Fibroblast of skin of scalp (primary cell): ENCODE results near the gene CFAP221.

Experiments used
- DNase-seq: peaks from one replicate; pipeline ENCODE4 v3.0.0-alpha.2; 2013

Gene CFAP221

DNA sequence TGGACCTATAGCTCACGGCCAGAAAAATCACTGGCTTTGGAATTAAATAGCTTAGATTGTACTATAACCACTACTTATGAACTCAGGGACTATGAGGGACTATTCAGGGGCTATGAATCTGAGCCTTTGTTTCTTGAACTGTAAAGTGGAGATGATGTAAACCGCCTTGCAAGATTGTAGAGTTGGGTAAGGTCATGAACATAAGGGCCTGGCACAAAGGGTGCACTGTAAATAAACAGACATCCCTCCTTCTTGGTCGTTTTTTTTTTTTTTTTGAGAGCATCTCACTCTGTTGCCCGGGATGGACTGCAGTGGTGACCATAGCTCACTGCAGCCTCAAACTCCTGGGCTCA lies 137.6 kb downstream of the CFAP221 start:
- no peak for DNase-seq

DNA sequence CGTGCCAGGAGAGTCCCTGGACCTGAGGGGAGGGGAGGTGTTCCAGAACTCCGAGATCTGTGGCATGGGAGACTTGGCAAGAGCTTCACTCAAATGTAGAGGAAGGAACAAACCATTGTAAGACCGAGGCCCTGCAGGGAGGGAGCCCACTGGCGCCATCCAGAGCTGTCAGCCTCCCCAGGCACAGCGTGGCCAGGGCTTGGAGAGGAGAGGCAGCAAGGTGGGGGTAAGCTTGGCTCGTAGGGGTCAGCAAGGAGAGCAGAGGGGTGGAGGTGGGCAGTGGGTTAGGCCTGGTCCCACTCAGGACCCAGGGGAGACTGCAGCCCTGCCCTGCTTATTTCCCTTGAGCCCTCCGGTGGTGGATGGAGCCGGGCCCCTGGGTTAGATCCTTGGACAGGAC lies 138.3 kb downstream of the CFAP221 start:
- no peak for DNase-seq

DNA sequence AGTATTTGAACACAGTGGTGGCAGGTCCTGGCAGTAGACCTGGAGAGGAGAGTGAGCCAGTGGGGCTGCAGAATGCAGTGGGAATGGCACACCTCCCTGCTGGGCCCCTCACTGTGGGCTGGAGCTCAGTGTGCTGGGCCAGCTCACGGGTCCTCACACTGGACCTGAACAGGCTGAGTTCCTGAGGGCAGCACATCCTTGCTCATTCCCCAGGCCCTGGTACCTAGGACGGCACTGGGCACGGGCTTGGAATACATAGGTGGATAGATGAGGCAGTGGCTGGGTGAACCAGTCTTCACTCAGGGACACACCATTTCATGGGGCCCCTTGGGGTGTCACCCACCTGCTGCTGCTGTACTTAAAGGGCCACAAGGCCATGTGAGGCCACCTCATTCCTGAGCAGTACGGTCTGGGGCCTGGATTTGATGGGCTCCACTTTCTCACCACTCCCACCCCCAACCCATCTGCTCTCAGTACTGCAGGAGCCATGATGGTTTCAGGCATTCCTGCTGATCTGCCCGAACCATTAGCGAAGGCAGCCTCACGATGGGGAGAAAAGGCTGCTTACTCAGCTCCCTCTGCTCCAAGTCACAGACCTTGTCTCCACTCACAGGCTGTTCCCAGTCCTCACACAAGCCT lies 138.9 kb downstream of the CFAP221 start:
- no peak for DNase-seq

DNA sequence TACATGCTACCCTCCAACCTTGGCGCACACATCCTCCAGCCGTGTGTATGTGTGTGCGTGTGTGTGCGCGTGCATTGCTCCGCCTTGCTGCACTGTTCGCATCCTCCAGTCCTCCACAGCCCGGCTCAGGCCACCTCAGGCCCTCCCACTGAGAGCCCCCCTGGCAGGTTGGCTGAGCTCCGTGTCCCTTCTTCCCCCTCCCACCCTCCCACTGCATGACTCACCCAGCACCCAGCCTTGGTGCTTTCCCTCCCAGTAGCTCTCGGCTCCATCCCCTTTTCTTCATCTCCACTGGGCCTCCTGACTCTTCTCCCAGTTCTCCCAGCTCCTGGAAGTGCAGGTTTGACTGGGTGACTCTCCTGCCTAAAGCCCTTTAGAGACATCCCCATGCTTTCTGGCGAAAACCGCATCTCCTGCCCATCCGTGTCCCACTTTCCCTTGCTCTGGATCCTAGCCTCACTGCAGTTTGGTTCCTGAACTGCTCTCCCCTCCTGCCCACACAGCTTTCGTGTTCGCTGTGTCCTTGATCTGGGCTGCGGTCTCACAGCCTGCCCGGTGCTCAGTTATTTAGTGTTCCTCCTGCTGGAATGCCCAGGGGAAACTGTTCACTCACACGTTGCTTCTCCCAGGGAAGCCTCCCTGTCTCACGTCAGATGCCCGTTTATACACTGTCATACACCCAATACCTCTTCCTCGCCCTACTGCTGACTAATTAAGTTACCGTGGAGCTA lies 139.6 kb downstream of the CFAP221 start:
- DNase-seq = peak; percentile 15

DNA sequence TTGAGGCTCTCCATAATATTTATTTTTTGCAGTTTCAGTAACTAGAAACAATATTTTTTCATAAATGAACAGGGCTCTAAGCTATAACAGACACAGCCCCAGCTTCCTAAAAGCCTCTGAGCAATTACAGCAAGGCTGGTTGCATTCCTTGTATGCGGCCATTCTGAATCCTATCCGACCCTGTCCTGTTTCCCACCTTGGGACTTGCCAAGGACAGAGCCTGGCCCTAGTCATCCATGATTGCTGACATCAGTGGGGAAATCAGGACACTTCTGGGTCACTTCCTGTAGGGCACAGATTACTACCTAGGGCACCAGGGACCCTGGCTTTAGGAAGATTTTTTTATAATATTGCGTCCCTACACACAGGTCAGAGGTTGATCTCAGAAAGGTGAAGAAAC lies 140.3 kb downstream of the CFAP221 start:
- no peak for DNase-seq

DNA sequence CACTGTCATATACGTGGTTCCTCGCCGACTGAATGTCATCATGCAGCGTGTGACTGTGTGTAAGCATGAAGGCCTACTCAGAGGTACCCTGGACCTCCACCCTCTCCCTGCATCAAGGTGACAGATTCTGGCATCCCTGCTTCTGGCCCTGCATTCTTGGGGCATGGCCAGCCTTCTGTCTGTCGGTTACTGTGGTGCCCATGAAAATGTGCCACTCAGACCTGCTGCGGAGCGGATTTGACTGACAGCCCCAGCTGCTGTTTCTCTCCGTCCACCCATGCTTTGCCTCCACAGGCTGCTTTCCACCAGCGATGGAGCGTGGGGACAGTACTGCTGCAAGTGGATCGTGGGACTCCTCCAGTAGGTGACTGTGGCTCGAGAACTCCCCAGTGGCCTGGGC lies 144.4 kb downstream of the CFAP221 start:
- no peak for DNase-seq

DNA sequence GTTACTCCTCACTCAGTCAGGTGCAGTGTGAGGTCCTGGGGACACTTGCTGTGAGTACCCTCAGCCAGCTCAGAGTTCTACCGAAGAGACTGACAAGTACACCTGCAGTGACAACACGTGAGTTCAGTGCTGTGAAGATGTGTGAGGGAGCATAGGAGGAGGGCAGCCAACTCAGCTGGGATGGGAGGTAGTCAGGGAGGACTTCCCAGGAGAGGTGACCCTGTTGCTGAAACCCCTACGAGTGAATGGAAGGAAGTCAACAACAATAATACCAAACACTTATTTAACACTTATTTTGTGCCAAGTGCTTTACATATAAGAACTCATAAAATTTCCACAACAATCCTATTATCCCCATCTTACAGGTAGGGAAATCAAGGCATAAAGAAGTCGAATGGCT lies 145.0 kb downstream of the CFAP221 start:
- DNase-seq = no peak

DNA sequence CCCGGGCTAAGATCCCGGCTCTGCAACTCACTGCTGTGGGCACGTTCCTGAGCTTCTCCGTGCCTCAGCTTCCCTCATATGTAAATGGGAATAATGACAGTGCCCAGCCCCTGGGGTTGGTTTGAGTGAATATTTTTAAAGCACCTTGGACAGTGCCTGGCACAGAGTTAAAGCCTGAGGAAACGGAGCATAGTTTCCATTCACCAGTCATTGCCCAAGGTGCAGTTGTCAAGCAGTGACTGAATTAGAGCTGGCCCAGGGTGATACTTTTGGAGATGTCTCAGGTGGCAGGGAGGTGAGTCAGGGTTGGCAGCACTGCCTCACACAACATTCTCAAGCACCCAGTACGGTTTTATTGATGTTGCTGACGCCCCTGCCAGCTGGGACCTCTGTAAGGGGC lies 146.9 kb downstream of the CFAP221 start:
- DNase-seq = no peak

DNA sequence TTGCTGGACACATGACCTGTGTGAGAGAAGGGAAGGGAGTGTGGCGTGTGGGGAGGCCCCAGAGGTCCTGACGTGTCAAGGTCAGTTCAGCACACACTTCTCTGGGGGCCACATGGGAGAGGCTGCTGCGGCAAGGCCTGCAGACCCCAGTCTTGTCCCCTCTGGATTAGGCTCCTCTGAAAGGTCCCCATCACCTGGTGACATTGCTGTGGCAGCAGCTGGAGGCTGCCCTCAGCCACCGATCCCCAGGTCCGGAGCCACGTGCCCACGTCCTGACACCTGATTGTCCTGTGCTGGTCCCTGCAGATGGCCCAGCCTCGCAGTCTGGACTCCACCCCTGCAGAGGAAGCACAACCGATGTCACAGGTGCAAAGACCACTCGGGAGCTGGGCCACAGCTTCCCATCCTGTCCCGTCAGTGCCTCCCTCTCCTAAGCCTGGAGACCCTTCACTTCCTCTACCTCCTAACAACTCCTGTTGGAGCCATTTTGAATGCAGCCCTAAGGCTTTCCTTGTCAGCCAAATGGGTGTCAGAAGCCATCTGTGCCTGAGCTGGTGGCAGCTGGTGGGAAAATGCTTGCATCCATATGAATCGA lies 147.5 kb downstream of the CFAP221 start:
- no peak for DNase-seq

DNA sequence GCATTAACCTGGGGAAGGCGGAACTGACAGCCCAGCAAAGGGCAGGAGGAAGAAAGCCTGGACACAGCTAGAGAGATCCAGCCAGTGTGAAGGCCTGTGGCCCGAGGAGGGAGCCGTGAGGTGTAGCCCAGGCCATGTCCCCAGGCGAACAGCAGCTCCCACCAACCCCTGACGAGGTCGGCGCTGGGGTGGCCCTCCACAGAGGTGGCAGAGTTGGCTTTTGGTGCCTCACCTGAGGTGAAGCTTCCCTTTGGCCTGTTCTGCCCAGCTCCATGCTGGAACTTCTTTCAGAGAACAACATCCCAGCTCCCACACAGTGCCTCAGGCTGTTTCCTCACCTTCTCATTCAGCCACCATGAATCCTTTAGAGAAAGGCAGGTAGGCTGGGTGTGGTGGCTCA lies 148.1 kb downstream of the CFAP221 start:
- no peak for DNase-seq

DNA sequence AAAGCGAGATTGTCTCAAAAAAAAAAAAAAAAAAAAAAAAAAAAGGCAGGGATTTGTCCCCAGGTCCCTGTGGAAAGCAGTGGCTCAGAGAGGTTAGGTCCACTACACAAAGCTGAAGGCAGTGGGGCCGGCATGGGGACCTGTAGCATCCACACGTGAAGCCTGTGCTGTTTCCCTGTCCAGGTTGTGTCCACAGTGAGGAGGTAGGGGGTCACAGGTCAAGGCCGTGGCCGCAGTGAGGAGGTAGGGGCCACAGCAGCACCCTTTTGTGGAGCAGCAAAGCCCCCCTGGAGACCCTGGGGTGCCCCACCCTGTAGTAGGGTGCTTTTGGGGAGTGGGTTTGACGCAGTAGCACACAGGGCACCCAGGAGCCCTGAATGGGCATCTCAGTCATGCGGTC lies 148.7 kb downstream of the CFAP221 start:
- DNase-seq = no peak

DNA sequence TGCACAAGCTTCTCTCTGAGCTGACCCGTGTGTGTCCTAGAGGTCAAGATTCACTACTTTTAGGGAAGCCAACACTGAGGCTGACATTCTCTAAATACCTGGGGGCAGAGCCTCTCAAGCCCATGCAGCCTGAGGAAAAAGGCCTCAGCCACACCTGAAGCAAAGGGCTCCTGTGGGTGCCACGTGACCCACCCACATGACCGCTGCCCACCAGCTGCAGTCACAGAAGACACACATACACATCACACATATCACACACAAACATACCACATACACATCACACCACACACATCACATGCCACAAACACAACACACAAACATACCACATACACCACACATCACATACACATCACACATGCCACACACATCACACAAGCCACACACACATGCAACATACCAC lies 149.3 kb downstream of the CFAP221 start:
- DNase-seq = no peak

DNA sequence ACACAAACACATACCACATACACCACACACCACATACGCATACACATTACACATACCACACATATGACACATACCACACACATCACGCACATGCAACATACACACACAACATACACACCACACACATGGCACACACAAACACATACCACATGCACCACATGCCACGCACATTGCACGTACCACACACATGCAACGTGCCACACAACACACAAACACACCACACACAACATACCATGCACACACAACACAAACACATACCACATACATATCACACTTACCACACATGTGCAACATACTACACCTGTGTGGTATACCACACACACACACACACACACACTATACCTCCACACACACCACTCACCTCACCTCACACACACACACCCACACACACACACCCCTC lies 149.7 kb downstream of the CFAP221 start:
- no peak for DNase-seq

DNA sequence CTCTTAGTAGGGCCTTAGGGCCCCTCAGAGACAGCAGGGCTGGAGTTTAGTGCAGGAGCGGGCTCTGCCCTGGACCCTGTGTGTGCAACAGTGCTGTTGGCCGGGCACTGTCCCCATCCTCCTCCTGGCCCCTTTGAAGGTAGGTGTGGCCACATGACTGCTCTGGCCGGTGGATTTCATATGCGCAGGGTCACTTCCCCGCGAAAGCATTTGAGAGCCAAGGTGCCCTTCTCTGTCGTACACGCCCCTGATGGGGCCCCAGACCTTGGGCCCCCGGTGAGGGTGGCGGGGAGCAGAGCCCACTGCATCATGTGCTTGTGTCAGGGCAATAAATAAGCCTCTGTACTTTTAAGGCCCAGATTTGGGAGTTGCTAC lies 150.2 kb downstream of the CFAP221 start:
- DNase-seq = no peak

DNA sequence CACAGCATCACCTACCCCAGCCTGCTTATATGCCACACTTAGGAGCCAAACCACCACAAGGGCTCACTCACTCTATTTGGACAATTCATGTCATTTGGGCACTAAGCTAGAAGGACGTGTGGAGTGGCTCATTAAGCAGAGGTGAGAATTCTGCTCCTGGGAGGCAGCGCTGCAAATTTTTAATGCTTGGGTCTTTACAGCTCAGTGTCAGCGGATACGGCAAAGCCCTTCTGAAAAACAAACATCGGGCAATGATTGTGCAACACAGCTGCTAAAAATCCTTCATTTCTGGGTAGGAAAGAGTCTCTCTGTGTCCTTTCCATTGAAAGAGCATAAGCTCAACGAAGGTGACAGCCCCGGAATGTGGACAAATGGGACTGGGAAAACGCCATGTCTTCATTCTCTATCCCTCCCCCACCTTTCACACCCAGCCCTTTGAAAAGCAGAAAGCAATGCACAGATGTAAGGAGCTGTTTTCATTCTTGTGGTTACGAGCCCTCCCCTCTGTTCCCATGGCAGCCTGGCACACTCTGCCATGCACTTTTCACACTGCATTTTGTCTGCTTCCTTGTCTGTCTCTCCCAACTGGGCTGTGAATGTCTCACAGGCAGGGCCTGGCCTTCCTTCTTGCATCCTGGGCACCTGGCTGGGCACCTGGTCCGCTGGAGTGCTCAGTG lies 150.7 kb downstream of the CFAP221 start:
- peak; percentile 72 for DNase-seq

DNA sequence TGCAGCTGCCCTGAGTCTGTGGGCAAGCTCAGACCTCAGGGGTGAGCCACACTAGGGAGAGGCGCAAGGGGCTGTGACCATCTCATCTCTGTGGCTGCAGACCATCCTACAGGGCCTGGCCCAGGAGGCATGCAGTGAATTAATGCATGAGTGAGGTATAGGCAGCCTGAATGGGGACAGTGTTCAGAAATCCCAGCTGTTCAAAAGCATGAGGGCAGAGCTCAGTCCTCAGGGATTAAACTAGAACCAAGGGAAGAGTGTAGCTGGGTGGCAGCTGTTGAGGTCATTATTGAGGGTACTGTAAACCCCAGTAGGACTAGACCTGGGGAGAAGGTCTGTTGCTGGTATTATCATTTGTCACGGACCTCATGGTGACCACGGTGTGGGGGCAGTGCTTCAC lies 151.8 kb downstream of the CFAP221 start:
- no peak for DNase-seq

DNA sequence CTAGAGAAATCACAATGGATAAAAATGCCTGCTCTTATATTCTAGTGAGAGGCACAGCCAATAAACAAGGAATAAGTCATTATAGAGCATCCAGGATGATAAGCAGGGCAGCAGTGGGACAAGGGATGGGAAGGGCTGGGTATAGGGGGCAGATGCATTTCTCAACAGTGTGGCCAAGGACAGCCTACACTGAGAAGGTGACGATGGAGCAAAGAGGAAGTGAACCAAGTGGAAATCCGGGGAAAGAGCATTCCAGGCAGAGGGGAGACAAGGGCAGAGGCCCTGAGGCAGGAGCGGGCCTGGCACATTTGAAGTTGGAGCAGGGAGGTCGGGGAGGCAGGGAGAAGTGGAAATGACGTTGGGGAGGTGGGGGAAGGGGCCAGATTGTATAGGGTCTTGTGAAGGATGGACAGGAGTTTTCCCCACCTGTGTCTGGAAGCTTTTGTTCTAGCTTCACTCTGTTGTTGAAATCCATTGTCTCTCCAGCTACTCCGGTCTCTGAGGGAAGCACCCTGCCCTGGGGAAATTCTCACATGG lies 152.3 kb downstream of the CFAP221 start:
- no peak for DNase-seq

DNA sequence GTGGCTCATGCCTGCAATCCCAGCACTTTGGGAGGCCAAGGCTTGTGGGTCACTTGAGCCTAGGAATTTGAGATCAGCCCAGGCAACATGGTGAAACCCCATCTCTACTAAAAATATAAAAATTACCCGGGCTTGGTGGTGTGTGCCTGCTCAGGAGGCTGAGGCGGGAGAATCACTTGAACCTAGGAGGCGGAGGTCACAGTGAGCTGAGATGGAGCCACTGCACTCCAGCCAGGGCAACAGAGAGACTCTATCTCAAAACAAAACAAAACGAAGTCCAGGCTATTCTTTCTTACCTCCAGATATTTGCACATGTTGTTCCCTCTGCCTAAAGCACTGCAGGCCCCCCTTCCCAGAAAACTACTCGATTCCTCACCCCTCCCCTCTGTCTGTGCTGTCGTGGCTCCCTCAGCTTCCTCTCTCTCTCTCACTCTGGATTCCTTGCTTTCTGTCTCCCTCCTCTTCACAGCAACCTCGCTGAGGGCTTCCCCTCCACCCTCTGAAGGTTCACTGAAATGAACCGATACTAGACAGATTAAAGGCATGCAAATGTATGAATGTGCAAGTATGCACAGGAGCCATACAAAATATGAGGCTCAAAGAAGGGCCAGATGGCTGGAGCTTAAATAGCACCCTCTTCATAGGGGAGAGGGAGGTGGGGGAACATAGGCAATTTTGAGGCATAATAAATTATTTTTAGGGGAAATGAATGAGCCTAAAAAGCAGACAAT lies 153.2 kb downstream of the CFAP221 start:
- DNase-seq = no peak

DNA sequence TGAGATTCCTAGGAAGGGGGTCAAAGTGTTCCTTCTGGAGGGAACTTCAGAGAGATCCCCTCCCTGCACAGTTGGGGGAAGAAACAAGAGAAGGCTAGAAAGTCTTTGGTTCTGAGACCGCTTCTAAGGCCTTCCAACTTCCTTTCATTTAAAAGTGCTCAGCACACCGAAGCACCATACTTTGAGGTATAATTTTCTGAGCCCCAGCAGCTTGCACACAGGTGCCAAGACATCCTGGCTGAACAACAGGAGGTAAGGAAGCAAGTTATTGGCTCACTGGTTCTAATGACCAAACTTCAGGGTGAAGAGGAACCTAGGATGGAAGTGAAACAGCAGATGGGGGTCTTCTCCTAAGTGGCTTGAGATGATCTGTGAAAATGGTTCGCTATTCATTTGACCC lies 154.0 kb downstream of the CFAP221 start:
- DNase-seq = no peak

DNA sequence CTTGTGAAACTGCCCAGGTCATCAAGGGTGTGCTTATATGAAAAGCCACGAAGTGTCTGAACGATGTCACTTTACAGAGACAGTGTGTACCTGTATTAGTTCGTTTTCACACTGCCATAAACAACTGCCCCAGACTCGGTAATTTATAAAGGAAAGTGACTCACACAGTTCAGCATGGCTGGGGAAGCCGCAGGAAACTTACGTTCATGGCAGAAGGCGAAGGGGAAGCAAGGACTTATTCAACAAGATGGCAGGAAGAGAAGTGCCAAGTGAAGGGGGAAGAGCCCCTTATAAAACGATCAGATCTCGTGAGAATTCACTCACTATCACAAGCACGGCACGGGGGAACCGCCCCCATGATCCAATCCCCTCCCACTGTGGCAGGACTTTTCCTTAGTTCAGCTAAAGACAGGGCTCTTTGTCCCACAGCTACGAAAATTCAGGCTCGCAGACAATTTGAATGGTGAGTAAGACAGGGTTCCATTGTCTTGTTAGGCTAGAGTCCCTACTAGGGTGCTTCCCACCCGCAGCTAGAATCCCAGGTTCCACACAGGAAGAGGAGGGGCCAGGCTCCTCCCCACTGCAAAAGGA lies 154.9 kb downstream of the CFAP221 start:
- no peak for DNase-seq

DNA sequence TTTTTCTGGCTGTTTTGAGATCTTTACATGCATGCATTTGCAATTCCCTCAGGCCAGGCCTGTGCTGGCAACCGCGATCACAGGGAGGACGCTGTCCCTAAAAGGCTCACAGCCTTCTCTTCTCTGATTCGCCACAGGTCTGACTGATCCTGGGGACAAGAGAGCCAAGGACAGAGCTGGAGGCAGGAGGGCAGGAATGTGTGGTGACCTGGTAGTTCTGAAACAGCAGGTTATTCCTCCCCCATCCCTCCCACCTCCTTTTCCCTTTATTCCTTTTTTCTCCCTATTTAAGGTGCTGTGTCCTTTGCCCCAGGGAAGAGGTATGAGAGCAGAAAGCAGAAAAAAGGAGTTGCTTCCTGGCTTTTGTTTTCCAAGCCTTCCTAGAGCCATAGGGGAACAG lies 156.6 kb downstream of the CFAP221 start:
- DNase-seq = no peak

DNA sequence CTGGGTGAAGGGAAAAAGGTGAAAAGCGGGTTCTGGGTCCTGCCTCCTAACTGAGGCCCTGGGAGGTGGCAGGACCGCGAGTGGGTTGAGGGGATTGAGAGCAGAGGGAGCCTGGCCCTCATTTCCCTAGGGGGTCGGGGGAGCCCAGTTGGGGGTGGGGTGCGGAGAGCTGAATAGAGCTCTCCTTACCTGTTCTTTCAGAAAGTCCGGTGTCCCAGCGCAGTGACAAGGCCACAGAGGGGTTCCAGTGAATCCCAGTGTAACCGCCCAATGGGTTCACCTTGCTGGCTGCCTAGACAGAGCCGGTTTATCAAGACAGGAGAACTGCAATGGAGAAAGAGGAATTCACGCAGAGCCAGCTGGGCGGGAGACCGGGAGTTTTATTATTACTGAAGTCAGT lies 157.1 kb downstream of the CFAP221 start:
- no peak for DNase-seq
